HG02938 (cell line): ENCODE data around the gene UQCC2.

Experiments used
- ATAC-seq: cut with Tn5 transposase; IDR thresholded peaks from one replicate; pipeline ENCODE4 v1.9.1; 2021; ENCODE audit warnings: mild to moderate bottlenecking, moderate library complexity; ENCODE audit not compliant: unreplicated experiment

UQCC2 gene

DNA sequence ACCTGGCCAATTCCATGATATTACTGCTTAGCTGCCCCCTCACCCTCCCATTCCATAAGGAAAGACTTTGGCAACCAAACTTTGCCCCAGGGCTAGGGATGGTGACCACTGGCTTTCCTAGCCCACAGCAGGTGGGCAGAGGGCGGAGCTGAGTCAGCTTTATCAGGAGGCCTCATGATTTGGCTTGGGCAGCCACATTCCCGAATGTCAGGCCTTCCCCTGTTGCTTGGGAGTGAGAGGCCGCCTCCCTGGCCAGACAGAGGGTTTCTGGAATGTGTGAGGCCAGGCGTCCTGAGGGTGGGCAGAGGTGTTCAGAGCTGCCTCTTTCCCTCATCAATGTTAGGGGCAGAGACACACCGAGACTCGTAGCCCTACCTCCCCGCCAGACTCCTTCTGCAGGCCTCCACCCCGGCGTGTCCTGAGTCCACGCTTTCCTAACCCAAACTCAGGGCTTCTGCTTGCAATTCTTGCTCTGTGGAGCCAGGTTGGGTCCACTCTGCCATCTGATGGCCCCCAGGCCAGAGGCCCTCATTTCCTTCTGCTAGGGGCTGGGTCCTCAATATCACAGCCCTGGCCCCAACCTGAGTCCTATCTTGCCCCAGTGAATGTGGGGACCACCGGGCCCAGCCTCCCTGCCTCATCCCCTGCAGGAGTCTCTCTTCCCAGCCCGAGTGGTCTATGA, 19.3 kb downstream of the UQCC2 start:
- ATAC-seq: no peak

DNA sequence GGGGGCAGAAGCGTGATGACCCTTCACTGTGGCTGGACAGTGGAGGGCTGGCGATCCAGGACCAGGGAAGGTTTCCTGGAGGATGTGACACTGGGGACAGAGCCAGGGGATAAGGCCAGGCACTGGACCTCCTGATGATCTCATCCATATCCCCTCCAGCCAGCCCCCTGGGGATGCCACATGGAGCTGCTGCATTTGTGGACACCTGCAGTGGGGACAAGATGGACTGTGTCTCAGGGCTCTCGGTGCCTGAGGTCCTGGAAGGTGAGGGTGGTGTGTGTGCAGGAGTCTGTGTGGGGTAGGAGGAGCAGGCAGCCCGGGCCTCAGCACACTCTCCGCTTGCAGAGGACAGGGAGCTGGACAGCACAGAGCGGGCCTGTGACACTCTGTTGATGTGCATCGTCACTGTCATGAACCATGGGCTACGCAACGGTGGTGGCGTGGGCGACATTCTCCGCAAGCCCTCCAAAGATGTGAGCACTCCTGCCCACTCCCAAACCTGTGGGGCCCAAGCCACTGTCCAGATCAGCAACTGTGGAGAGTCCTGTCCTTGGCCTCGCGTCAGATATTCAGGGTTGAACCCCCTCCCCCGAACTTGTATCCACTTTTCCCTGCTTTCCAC, 19.9 kb downstream of the UQCC2 start:
- no peak for ATAC-seq

DNA sequence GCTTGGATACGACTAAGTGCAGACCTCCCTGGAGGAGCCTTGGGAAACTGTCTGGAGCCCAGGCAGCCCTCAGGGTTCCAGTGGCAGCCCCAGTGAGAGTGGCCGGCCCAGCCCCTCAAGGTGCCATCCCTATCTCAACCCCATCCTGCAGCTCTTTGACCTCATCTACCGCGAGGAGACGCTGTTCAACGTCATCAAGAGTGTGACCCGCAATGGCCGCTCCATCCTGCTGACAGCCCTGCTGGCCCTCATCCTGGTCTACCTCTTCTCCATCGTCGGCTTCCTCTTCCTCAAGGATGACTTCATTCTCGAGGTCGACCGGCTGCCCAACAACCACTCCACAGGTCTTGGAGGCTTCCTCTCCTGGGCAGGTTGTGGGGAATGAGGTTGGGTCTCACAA, 20.7 kb downstream of the UQCC2 start:
- ATAC-seq: no peak

DNA sequence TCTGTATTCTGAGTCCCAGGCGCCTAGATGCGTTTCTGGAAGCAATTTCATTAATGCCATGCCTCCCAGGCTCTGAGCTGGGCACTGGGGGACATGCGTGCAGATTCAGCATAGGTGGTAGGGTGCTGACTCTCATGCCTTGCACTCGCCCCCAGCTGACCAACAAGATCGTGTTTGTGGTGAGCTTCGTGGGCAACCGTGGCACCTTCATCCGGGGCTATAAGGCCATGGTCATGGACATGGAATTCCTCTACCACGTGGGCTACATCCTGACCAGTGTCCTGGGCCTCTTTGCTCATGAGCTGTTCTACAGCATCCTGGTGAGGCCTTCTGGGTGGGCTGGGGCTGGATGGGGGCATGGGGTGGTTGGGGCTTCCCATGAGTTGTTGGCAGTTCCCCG, 21.6 kb downstream of the UQCC2 start:
- ATAC-seq: no peak

DNA sequence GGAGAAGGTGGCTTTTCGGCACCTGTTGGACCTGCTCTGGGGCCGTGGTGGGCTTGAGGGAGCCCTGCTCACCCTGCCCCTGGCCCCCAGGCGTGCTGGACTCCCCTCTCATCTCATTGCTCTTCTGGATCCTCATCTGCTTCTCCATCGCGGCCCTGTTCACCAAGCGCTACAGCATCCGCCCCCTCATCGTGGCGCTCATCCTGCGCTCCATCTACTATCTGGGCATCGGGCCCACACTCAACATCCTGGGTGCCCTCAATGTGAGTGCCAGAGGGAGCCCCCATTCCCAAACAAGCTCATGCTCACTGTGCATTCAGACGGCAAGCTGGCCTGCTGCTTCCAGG, 22.4 kb downstream of the UQCC2 start:
- no peak for ATAC-seq

DNA sequence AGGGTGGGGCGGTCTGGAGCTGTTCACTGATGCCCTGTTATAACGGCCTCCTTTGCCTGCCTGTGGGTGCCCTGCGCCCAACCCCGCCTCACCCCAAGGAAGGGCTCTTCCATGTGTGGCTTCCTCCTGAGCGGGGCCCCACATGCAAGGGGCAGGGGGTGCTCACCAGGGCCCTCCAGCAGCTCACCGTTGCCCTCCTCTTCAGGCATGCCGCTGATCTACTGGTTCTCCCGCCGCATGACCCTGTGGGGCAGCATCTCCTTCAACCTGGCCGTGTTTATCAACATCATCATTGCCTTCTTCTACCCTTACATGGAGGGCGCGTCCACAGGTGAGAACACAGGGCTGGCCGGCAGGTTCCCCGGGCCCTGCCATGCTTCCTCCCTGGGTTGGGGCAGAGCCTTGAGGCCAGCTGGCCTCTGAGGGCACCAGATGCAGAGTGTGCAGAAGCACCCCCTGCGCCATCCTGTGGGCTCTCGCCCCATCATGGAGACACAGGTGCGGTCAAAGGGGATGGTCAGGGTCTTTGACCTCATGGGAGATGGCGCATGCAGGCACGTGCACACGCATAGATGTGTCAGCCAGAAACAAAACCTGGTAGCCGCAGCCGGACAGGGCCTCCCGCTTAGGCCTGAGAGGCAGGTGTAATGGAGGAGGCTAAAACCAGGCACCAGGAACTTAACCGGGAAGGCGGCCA, 22.9 kb downstream of the UQCC2 start:
- ATAC-seq: no peak

DNA sequence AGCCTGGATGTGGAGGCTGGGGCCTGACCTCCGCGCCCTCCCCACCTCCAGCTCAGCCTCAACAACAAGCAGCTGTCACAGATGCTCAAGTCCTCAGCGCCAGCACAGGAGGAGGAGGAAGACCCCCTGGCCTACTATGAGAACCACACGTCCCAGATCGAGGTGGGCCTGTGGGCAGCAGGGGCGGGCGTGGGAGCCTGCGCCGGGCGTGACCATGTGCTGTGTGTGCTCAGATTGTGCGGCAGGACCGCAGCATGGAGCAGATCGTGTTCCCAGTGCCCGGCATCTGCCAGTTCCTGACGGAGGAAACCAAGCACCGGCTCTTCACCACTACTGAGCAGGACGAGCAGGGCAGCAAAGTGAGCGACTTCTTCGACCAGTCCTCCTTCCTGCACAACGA, 23.5 kb downstream of the UQCC2 start:
- no peak for ATAC-seq

DNA sequence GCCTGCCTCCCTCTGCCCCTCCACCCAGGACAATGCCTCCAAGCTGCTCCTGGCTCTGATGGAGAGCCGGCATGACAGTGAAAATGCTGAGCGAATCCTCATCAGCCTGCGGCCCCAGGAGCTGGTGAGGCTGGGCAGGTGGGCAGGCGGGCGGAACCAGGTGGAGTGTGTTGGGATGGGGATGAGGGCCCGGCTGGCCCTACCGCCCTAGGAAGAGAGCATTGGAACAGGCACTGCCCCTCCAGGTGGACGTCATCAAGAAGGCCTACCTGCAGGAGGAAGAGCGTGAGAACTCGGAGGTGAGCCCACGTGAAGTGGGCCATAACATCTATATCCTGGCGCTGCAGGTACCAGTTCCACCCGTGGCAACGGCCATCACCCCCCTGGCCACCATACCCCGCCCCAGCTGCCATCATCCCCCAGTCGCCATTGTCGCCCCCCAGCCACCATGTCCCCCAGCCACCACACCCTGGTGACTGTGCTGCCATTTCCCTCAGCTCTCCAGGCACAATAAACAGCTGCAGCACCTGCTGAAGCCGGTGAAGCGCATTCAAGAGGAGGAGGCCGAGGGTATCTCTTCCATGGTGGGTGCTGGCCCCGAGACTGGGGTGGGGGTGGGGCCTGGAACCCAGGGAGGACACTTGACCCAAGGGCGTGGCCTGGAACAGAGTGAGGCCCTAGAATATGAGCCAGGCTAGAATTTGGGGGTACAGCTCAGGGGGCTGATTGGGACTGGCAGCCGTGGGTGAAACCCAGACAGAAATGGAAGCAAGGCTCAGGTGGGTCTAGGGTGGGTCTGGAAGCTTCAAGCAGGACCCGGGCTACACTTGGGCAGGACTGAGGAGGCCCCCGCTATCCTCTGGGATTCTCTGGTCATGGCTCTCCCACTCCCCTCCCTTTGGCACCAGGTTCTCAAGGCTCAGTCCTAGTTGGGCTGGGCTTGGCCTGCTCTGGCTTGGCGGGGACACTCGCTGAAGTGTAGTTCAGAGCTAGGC, 24.2 kb downstream of the UQCC2 start:
- no peak for ATAC-seq

DNA sequence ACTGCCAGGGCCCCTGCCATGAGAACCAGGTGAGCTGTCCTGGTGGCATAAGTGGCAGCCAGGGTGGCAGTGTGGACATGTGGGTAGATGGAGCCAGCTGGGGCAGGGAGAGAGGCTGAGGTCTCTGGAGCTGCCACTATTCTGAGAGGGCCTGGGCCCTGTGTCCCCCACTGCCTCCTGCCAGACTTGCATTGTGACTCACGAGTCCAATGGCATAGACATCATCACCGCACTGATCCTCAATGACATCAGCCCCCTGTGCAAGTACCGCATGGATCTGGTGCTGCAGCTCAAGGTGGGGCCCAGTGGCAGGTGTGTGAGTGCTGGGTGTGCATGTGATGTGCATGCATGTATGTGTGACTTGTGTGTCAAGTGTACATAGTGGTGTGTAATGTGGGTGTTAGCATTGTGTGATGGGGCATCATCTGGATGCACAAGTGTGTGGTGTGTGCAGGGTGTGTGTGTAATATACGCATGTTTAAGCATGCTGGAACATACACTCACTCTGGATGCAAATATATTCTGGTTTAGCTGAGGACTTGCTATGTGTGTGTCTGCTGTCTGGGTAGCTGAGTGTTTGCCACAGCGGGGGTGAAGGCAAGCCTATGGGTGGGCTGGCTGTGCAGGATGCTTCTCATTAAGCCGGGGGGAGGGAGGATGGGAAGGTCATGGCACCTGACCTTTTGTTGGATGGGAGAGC, 25.1 kb downstream of the UQCC2 start:
- ATAC-seq: no peak

DNA sequence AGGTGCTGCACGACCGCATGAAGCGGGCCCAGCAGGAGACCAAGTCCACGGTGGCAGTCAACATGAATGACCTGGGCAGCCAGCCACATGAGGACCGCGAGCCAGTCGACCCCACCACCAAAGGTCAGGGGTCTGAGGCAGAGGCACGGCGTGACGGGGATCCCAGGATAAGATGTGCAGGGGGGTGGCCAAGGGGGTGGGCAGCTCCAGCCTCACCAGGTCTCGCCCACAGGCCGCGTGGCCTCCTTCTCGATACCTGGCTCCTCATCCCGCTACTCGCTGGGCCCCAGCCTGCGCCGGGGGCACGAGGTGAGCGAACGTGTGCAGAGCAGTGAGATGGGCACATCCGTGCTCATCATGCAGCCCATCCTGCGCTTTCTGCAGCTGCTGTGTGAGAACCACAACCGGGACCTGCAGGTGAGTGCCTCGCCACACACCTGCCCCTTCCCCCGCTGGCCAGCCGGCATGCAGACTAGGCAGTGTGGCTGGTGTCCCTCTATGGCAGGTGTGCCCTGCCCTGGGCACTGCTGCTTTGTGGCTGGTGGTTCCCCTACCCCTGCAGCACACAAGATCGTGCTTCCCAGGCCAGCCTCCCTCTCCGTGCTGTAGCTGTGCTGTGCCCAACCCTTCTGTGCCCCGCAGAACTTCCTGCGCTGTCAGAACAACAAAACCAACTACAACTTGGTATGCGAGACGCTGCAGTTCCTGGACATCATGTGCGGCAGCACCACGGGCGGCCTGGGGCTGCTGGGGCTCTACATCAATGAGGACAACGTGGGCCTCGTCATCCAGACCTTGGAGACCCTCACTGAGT, 25.9 kb downstream of the UQCC2 start:
- ATAC-seq: no peak

DNA sequence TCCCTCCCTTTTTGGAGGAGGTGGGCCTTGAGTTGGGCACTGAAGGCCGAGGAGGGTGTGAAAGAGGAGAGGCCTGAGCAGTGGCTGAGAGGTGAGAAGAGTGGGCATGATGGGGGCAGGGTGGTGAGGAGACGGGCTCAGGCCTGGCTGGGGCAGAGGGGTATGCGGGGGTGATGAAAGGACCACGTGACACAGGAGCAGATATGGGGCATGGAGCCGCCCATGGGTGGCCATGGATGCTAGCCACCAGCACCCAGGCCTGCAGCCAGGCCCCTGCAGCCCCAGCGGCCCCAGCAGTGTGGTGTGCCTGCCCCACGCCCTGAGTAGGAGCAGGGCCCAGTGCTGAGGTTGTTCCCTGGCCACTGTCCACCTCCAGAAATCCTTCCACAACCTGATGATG, 26.5 kb downstream of the UQCC2 start:
- ATAC-seq: no peak

DNA sequence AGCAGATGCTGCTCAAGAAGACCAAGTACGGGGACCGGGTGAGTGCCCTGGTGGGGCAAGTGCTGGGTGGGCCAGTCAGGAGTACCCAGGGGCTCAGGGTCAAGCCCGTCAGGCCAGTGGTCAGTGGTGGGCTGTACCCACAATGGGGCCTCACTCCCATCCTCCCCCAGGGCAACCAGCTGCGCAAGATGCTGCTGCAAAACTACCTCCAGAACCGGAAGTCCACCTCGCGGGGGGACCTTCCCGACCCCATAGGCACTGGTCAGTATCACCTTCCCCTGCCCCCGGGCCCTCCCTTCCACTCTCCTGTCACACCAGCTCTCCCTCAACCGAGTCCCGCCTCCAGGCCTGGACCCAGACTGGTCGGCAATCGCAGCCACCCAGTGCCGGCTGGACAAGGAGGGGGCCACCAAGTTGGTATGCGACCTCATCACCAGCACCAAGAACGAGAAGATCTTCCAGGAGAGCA, 27.0 kb downstream of the UQCC2 start:
- no peak for ATAC-seq

DNA sequence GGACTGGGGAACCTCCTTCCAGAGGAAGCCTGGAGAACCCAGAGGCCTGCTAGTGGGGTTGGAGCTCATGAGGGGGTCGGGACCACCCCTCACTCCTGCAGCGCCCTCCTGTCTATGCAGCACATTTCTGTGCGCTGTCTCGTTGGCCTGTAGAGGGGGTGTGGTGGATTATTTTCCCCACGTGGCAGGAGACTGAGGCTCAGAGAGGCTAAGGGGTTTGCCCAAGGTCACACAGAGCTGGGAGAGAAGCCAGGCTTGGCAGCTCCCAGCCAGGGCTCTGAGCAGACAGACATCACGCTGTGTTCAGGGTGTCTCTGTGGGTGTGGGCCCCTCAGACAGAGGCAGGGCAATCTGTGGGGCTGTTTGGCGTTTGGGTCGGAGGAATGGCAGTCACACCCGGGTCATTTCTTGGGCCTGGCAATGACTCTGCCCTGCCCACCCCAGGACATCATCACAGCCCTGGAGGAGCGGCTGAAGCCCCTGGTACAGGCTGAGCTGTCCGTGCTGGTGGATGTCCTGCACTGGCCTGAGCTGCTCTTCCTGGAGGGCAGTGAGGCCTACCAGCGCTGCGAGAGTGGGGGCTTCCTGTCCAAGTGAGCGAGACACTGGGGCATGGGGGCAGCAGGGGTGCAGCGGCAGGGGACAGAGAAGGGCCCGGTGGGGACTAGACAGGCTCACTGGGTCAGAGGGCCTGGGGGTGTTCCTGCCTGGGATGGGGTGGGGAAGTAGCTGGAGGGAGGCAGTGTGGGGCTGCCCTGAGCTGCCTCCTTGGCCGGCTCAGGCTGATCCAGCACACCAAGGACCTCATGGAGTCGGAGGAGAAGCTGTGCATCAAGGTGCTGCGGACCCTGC, 27.7 kb downstream of the UQCC2 start:
- ATAC-seq: no peak

DNA sequence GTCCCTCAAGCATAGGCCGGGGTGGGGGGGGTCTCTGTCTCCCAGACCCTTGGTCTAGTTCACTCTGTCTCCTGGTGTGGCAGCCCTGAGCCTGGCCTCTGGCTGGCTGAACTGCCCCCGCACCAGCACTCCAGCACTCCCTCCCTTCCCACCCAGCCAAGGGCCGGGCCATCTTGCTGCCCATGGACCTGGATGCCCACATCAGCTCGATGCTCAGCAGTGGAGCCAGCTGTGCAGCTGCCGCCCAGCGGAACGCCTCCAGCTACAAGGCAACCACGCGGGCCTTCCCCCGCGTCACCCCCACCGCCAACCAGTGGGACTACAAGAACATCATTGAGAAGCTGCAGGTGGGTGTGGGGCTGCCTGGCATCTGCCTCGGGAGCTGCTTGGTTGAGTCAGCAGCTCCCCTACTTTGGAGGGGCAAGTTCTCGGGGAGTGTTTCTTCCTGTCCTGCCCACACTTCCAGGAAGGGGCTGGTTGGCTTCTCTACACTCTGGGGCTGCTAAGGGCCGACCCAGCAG, 28.4 kb downstream of the UQCC2 start:
- no peak for ATAC-seq

DNA sequence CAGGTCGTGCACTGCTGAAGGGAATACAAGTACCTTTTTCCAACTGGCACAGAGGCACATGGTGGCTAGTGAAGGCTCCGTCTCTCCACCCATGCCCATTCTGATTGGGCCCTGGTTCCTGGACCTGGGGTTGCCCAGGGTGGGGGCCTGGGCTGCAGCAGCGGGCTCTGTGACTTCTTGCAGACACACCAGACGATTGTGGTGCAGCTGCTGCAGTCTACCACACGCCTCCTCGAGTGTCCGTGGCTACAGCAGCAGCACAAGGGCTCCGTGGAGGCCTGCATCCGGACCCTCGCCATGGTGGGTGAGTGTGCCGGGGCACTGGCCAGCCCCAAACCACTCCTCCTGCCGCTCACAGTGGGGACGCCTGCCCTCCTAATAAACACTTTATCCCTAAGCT, 29.2 kb downstream of the UQCC2 start:
- ATAC-seq: no peak

DNA sequence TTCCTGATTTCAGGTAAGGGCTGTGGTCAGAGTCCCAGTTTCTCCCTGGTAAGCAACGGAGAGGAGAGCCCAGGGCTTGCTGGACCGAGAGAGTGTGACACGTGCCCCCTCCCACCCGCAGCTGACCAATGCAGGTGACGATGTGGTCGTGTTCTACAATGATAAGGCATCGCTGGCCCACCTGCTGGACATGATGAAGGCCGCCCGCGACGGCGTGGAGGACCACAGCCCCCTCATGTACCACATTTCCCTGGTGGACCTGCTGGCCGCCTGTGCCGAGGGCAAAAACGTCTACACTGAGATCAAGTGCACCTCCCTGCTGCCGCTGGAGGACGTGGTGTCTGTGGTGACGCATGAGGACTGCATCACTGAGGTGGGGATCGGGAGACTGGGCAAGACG, 31.7 kb downstream of the UQCC2 start:
- ATAC-seq: no peak

DNA sequence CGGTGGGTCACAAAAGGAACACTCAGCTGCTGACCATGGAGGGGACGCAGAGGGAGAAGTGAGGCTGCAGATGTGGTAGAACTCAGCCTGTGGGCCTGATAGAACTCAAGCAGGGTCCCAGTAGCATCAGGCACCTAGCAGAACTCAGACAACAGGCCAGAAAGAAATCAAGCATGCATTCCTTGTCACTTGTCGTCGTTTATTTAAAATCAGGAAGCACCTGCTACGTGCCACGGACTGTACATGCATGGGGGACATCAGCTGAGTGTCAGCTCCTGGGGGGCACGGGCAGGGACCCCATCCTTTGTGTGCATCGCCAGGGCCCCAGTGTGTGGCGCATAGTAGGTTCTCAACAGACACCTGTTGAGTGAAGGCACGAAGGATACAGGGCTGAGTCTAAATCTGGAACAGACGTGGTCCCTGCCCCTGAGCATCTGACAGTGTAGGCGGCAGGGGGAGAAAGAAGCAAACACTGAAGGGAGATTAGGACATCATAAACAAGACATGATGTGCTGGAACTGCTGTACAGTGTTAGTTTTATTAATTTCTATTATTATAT, 32.5 kb downstream of the UQCC2 start:
- ATAC-seq: no peak

DNA sequence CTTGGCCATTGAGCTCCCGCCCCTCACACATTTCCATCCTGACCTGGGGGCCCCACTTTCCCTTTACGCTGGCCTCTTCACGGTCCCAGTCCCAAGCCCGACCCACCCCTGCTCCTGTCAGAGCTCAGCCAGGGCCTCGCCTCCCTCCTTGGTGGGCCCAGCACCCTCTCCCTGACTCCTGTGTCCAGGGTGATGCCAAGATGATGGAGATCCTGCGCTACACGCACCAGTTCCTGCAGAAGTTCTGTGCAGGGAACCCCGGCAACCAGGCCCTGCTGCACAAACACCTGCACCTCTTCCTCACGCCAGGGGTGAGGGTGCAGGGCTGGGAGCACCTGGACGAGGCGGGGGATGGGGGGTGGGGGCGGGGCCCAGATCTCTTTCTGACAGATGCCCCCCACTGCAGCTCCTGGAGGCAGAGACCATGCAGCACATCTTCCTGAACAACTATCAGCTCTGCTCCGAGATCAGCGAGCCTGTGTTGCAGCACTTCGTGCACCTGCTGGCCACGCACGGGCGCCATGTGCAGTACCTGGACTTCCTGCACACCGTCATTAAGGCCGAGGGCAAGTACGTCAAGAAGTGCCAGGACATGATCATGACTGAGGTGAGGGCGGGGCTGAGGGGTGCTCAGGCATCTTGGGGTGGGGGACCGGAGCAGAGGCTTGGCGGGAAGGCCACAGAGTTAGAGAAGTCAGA, 33.1 kb downstream of the UQCC2 start:
- ATAC-seq: no peak
